Measurements from ENCODE around the gene LHX3. TPM values are rescaled to one million over a fixed set of nuclear protein-coding genes. Genes with fewer than 3 reads are reported as not detected.

Gene LHX3
- total and polyA plus RNA-seq, 2 donors from 2014 or later: not detected

DNA sequence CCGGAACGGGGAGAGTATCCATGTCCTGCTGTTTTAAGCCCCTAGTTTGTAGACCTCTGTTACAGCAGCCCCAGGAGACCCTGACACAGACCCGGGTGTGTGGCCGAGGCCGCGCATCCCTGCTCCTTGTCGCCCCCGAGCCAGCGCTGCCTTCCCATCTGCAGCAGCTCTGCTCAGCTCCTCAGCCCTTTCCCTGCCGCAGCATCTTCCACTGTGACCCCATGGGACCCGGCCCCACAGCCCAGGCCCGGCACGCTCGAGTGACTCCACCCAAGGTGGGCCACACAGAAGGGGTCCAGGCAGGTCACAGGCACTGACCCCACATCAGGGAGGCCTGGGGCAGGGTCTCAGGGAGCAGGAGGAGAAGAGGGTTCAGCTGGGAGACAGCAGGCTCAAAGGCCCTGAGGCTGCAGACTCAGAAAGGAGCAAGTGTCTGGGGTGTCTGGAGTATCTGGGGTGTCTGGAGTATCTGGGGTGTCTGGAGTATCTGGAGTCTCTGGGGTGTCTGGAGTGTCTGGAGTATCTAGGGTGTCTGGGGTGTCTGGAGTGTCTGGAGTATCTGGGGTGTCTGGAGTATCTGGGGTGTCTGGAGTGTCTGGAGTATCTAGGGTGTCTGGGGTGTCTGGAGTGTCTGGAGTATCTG lies 31.2 kb downstream of the LHX3 start:
- Histone ChIP-seq H3K9me3 (ENCODE audit: control insufficient read depth in 2 of 3, insufficient read depth in 1 of 3, low read length in 3 of 3) (no peaks in the 10 kb centered on the region), H3K4me3 (ENCODE audit: low read length in 3 of 3) (no peak overlapping the region), H3K4me1 (ENCODE audit: control insufficient read depth in 2 of 3, insufficient read depth in 2 of 3, low read depth in 1 of 3, low read length in 3 of 3) (no peaks in the 10 kb centered on the region), H3K36me3 (ENCODE audit: control insufficient read depth in 2 of 3, insufficient read depth in 3 of 3, low read length in 3 of 3) (no peaks in the 10 kb centered on the region), H3K27me3 (ENCODE audit: control insufficient read depth, insufficient read depth, low read length) (no peaks in the 10 kb centered on the region), H3K27ac (ENCODE audit: low read depth in 2 of 2, low read length in 2 of 2) (no peak overlapping the region), H3K9ac (ENCODE audit: low read length in 3 of 3) (no peak overlapping the region)
- no peak for DNase-seq
- no peak for TF ChIP-seq CTCF (IDR thresholded peaks at IDR 0.05; ENCODE audit: borderline replicate concordance, extremely low read depth, insufficient read depth)
- intact Hi-C loops (cut with DNase I): no loop called here
- no peak for FAIRE-seq

DNA sequence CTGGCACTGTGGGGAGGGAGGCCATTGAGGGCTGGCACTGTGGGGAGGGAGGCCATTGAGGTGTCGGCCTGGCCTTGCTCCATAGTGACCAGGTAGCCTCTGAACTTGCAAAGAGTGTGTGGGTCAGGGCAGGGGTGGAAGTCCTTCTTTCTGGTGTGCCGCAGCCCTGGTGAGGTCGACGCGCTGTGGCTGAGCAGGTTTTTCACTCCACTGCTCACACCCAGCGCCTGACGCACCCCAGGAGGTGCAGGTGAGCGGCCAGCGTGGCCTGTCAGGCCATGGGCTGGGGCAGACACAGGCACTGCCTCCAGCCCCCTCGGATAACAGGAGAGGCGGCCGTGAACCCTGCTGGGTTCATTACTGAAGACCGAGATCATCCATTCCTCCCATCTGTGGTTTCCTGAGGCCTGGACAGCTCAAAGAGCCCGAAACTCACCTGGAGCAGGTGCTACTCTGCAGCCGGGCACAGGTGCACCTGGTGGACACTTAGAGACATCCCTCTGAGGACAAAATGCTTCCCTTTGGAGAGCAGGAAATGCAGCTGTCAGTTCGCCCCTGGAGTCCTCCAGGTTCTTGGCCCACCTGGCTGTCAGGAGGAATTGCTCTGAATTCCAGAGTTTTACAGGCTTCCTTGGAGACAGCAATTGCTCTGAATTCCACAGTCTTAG lies 32.4 kb downstream of the LHX3 start:
- Histone ChIP-seq H3K9me3 (ENCODE audit: control insufficient read depth in 2 of 3, insufficient read depth in 1 of 3, low read length in 3 of 3) (no peaks in the 10 kb centered on the region), H3K9ac (ENCODE audit: low read length in 3 of 3) (no peak overlapping the region), H3K4me1 (ENCODE audit: control insufficient read depth in 2 of 3, insufficient read depth in 2 of 3, low read depth in 1 of 3, low read length in 3 of 3) (no peaks in the 10 kb centered on the region), H3K27me3 (ENCODE audit: control insufficient read depth, insufficient read depth, low read length) (no peaks in the 10 kb centered on the region), H3K36me3 (ENCODE audit: control insufficient read depth in 2 of 3, insufficient read depth in 3 of 3, low read length in 3 of 3) (no peaks in the 10 kb centered on the region), H3K4me3 (ENCODE audit: low read length in 3 of 3) (no peak overlapping the region), H3K27ac (ENCODE audit: low read depth in 2 of 2, low read length in 2 of 2) (no peak overlapping the region)
- intact Hi-C loops (cut with DNase I): no loop called here
- no peak for TF ChIP-seq CTCF (IDR thresholded peaks at IDR 0.05; ENCODE audit: borderline replicate concordance, extremely low read depth, insufficient read depth)
- no peak for FAIRE-seq
- DNase-seq: no peak

DNA sequence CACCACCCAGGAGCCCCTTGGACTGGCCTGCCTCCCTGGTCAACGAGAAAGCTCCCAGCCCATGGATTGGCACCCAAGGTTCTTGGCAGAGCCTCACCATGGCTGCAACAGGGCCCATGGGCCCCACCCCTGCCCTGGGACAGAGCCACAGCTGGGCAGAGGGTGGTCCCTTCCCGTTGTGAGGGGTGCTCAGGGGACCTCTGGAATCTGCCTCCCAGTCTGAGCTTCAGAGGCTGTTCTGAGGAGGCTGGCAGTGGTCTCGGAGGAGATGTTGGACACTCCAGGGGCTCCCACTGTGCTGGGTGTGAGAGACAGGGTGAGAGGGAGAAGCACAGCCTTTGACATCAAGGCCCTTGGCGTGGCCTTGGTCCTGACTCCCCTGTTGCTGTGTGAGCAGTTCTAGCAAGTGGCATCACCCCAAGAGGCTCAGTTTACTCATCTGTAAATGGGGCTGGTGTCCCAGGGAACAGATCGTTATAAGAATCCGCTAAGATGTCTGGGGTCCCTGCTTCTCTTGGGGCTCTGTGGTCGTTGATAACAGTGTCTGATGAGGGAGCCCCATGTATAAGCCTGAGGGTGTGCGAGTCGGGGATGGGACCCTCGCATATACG lies 33.0 kb downstream of the LHX3 start:
- Histone ChIP-seq H3K27me3 (ENCODE audit: control insufficient read depth, insufficient read depth, low read length) (no peaks in the 10 kb centered on the region), H3K4me1 (ENCODE audit: control insufficient read depth in 2 of 3, insufficient read depth in 2 of 3, low read depth in 1 of 3, low read length in 3 of 3) (no peaks in the 10 kb centered on the region), H3K9me3 (ENCODE audit: control insufficient read depth in 2 of 3, insufficient read depth in 1 of 3, low read length in 3 of 3) (no peaks in the 10 kb centered on the region), H3K9ac (ENCODE audit: low read length in 3 of 3) (no peak overlapping the region), H3K27ac (ENCODE audit: low read depth in 2 of 2, low read length in 2 of 2) (no peak overlapping the region), H3K4me3 (ENCODE audit: low read length in 3 of 3) (no peak overlapping the region), H3K36me3 (ENCODE audit: control insufficient read depth in 2 of 3, insufficient read depth in 3 of 3, low read length in 3 of 3) (no peaks in the 10 kb centered on the region)
- DNase-seq (no peak), FAIRE-seq (no peak)
- no peak for TF ChIP-seq CTCF (IDR thresholded peaks at IDR 0.05; ENCODE audit: borderline replicate concordance, extremely low read depth, insufficient read depth)
- intact Hi-C loops (cut with DNase I): no loop called here
